ENCODE data around the gene DPCD.
"Not testable (repeated sequence)": the region's sequence is repeated elsewhere in the genome, so short reads cannot be mapped to it uniquely, and the experiment has no call there.

The DPCD gene

DNA sequence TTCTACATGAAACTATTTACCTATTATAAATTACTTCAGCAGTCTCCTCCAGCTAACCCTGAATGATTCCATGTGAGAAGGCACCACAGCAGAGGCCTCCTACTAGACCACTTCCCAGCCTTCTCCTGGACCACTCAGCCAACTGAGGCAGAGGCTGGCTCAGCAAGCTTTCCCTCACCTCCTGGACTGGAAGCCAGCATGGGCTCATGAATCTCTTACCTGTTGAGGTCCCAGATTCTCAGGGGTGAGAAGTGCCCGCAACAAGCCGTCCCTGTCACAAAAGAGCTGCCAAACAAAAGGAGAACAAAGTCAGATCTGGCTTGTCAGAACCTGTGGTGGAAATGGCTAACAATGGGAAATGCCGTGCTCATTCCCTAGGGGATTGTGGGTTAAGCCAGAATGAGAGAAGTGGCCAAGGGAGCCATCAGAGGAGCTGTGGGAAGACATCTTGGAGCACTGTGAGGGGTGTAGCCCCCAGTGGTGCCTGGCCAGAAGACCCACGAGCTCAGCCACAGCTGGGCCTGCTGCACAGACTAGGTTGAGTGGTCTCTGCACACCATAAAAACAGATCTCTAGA is 36.5 kb downstream of the DPCD start:
- DNase-seq: no peak

DNA sequence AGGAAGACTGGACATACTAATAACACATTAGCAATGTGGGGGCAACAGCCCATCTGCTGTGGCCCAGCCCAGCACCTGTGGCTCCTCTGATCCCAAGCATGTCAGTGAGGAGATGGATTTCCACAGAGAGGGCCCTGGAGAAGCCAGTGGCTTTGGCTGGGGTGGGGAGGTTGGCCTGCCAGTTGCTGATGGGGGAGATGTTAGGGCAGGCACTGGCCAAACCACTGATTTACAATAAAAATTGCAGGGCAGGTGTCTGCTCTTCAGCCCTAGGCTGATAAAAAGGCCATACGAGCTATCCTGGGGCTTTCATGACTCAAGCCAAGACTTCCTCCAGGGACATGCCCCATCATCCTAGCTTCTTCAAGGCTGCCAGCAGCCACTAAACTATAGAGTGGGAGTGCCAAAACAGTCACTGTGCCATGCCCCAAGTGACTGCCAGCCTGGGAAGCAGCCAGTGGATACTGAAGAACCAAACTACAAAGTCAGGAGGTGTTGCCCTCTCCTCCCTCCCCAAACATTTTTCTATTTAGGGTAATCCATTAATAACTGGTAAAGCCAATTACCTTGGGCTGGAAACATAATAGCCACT is 37.8 kb downstream of the DPCD start:
- DNase-seq: peak; percentile 20

DNA sequence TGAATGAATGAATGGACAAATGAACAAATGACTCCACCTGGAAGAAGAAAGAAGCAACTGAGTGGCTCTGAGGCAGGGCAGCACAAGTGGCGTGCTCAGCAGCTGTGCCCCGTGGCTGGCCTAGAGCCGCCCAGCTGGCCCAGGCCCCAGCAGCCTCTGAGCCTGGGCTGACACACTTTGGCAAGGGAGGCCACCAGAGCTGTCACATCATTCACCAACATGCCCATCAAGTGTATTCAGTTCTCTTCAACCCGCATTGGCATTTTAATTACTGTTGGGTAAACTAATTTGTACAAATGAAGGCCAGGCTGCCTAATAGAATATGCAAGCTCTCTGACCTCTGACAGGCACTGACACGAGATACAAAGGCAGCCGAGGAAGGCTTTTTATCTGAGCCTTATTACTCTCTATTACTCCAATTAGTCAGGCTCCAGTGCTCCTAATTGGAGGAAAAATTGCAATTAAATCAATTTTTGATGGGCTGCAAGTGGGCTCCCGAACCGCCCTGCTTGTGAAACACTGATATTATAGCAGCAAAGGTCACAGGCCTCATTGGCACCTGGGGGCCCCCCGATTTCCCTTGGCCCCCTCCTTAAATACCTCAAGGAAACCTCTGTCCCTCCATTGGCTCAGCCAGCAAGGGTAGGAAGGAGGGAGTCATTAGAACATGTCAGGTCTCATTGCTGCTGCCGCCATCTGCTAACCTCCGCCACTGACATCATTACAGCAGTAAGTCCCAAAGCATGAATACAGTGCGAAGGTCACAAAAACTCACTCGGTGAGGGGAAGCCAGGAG is 41.9 kb downstream of the DPCD start:
- DNase-seq: peak; percentile 75

DNA sequence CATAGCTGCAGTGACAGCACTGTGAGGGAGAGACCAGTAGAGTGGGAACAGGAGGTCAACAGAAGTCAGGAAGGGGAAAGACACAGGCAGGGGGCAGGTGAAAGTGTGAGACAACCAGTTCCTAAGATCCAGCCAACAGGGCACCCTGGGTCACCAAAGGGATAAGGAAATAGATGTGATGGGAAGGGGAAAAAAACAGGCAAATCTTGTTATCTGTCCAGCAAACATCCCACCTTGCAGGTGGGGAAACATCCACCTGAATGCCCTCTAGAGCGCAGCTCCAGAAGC is 42.5 kb downstream of the DPCD start:
- no peak for DNase-seq

DNA sequence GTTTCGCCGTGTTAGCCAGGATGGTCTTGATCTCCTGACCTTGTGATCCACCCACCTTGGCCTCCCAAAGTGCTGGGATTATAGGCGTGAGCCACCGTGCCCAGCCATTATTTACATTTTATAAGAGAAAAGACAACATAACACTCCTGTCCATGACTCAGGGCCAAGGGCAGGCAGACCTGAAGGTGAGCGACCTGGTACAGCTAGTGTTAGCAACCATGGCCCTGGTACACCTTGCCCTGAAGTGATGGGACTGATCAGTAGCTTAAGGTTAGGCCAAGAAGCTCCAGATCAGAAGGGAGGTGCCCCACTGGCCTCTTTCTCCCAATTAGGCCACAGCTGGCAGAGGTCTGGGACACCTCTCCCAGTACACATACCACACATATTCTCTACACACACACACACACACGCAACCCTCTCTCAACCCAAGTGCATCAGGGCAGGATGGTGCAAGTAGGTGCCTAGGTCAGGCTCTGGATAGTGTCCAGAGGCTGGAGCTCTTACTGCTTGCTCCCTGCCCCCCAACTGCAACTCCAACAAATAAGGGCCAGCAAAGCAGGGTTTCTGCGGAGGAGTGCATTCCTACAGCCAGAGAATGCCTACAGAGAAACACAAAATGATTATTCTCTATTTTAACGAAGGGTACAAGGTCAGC is 43.8 kb downstream of the DPCD start:
- DNase-seq: no peak

DNA sequence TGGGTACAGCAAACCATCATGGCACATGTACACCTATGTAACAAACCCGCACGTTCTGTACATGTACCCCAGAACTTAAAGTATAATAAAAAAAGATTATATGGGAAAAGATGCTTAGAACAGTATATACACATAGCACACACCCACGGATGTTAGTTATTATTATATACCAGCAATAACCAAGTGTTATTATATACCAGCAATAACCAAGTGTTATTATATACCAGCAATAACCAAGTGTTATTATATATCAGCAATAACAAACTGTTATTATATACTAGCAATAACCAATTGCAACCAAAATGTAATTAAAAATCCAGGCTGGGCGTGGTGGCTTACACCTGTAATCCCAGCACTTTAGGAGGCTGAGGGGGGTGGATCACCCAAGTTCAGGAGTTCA is 45.4 kb downstream of the DPCD start:
- not testable (repeated sequence) for DNase-seq

DNA sequence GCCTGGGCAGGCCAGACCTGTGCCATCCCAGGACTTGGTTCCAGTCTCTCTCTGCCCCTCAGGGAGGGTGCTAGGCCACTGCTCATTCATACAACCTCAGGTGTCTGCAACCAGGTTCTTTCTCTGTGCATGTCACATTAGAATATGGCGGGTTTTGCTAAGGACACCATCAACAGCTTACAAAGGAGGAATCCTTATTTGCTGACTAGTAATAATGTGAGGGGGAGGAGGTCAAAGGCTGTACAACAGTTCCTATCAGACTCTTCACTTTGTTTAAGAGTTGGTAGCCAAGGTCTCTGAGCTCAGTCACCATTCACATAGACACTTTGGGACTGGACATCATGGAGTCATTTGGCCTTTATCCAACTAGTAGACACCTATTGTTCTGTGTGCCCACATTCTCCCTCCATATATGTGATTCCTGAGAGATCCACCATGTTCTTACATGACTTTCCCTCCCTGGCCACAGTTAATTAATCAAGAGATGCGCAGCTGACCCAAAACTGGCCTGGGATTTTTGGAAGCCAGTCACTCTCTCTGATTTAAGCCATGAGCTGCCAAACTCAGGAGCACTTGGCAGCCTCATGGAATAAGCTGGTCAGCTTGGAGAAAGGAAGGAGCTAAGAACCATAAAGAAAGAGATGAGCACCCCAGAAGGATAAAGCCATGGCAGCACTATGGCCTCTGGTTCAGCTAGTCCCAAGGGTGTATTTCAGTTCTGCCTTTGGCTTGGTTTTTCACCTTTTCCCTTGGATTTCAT is 51.2 kb downstream of the DPCD start:
- no peak for DNase-seq

DNA sequence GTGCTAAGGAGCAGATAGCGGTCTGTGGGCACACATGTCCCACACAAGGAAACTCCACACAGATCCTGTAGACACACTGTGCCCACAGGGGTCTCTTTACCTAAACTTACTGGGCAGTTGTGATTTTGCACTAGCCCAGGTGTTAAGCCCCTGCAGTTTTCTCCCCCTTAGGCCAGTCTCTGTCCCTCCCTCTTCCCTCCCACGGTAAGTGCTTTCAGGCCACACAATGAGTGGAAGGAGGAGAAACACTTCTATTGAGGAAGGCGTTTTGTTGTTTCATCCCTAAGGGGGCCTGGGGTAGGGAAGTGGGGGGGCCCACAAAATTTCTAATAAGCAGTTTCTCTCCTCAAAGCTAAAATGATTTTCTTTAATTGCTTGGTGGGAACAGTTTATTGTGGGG is 55.4 kb downstream of the DPCD start:
- DNase-seq: no peak

DNA sequence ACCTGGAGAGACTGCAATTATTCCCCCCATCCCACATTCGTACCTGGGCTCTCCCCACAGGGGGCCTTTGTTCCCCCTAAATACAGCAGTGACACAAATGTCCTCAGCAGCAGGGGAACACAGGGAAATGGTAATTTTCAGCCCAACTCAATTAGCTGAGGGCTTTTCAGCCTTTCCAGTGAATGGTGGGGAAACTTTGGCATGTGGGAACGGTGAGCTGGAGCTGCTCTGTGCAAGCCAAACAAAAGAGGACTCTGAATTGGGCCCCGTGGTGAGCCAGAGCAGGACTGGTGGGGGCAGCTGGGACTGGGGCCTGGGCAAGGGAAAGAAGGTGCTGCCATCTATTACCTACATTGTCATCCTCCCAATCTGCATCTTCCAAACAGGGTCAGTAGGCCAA is 55.9 kb downstream of the DPCD start:
- DNase-seq: no peak

DNA sequence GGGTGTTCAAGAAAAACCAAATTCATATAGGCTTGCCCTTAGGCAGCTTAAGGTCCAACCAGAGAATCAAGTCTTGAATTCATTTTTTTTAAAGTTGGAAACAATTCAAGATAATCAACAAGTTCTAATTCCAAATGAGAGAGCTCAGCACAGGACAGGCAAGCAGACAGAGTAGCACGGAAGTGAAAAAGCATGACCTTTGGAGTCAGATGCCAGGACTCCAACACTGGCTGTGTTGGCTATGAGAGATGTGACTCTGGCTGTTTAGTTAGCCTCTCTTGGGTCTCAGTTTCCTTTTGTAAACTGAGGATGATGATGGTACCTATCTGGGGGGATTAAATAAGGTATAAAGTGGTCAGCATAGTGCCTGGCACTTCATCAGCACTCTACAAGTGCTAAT is 57.5 kb downstream of the DPCD start:
- DNase-seq: no peak

DNA sequence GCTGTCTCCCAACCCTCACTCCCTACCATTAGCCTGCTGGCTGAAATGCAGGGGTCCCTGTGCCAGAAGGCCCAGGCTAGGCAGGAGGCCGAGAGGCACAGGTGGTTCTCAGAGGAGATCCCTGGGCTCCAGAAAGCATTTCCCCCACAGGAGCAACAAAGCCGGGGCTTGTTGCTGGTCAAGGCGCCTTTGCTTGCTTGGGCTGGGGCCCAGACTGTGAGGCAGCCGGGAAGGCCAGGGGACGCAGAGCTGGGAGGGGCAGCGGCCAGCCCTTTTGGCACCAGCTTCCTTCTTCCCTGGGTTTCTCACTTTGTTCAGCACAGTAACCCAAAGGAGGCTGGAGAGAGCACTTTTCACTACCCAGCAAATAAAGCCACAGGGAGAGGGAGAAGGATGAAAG is 58.2 kb downstream of the DPCD start:
- no peak for DNase-seq

DNA sequence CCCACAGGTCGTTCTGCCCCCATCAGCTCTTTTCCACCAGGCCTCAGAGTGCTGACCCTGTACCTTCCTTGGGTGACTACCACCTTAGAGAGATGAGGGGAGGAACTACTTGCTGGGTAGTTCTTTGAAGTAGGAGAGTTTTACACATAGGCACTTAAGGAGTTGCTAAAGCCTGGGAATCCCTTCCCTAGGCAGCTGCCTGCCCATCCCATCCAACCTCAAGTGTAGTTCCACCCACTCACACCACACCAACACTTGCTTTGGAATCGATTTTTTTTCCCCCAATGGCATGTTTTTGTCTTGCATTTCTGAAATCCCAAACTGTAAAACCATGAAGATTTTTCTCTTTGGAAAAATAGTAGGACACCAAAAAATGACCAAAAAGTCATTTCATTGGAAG is 59.1 kb downstream of the DPCD start:
- no peak for DNase-seq

DNA sequence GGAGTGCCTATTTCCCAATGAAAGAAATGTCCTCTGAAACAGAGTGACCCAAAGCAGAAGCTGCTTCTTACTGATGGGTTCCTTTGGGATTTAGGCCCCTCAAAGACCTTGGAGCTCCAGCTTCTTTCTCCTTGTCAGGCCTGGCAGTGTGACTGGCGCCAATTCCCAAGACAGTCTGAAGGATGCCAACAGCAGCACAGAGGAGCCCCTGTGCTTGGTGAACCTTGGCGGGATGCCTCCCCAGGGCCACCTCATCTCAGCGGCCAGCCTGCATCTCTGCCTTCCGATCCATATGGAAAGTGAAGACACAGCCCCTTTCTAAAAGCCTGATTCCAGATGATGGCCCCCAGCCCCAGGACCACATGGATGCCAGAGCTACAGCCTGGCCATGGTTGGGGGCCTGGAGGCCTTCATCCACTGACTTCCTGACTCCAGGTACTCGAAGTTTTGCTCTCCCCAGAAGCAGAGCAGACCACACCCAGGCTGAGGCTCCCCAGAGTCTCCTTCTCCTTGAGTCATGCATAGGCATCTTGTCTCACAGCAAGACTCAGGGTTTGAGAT is 61.5 kb downstream of the DPCD start:
- DNase-seq: no peak

DNA sequence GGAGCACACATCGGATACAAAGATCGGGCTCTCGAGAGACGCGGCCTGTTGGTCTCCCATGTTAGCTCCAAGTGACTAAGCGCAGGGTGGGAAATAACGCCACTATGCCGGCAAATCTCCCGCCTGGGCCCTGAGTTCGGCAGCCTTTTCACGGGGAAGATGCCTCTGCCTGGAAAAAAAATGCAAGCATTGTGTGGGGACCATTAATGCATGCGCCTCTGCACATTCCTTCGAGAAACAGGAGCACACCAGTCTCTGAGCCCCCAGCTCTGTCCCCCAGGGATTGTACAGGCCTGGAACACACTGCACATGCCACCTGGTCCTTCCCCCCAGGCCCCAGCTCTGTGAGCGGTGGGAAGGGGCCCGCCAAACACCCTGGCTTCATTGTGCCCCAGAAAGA is 62.7 kb downstream of the DPCD start:
- DNase-seq: no peak

DNA sequence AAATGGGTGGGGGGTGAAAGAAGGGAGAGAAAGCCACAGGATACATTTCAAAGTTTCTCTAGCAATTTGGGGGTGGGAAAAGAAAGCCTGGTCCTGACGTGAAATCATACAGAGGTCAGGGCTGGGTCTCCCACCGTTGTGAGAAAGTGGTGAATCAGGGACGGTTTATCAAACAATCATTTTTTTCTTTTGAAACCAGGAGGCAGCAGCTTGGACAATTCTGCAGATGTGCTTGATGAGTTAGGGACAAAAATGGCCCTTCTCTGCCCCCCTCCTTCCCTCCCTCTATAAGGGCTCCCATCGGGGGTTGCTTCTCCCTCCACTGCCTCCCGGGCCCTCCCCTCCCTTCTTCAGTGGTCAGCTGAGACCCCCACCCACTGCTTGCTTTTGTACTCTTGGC is 63.2 kb downstream of the DPCD start:
- no peak for DNase-seq

DNA sequence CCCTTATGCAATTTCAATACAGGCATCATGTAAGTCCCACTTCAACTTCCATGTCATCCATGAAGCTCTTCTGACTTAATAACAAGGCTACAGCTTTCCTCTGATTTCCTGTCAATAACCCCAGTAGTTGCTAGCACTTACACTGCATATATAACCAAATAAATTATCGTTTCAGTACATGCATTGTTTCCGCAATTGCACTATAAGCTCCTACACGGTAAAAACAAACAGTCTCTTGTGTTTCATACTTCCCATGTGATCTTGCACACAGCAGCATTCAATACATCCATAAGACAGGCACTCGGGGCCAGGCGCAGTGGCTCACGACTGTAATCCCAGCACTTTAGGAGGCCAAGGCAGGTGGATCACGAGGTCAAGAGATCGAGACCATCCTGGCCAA is 65.4 kb downstream of the DPCD start:
- no peak for DNase-seq

DNA sequence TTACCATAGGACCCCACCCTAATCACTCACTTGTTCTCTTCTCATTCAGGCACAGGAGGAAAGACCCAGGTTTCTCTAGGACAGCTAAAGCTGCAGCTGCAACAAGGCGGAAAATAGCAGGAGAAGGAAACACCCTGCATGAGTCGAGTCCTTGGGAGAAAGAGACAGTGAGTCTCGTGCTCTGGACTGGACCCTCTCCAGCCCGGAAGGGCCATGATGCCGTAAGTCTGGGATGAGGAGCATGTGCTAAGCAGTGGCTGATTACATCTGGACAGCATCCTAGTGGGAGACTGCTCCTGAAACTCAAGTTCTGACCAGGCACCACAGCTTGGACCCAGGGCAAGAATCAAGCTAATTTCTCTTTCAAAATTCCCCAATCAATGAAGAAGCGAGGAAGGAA is 67.4 kb downstream of the DPCD start:
- DNase-seq: no peak

DNA sequence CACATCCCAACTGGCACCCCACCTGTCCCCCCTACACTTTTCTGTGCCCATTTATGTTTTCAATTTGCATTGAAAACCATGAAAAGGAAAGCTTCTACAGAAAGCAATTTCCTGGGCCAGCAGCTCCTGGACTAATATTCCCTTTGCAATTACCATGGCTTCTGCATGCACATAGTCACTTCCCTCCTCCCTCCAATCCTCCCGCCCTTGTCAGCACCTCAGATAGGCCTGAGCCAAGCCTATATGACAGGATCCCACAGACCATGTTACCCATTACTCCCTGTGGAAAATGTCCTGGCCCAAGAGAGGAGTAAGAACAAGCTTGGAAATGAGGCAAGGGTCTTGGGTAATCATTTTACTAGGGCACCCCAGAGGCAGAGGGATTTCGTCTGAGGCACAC is 68.8 kb downstream of the DPCD start:
- DNase-seq: no peak

DNA sequence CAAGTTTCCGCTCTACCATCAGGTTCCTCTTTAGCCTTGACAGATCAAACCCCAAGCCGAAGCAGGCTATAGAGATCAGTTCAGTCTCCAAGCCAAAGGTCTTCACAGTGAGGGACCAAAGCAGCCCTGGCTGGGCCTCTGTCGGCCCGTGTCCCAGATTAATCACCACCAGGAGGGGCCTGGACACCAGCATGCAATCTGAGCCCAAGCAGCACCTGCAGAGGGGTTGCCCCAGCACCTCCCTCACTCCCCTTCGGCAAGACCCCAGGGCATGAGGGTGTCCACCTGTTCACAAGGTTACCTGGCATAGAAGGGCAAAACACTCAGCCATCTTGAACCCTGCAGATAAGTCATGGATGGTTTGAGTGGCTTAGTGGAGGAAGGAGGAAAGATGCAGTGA is 70.9 kb downstream of the DPCD start:
- no peak for DNase-seq

All from NCI-H1105 (cell line).